HEK293T (cell line): ENCODE data around the gene NF1.

ENCODE experiments used
- BHLHE40 ChIP-seq: fragments of 450-650 bp; IDR thresholded peaks from 2 replicates; pipeline ENCODE4 v1.6.1; 2016; ENCODE audit warnings: mild to moderate bottlenecking, moderate library complexity, borderline replicate concordance
- FOXA1 ChIP-seq: fragments of 450-650 bp; IDR thresholded peaks from 2 replicates; pipeline ENCODE4 v1.6.1; 2016; ENCODE audit warnings: mild to moderate bottlenecking
- FOXK2 ChIP-seq: fragments of 450-650 bp; IDR thresholded peaks from 2 replicates; pipeline ENCODE4 v1.6.1; 2016; ENCODE audit warnings: mild to moderate bottlenecking
- FOXM1 ChIP-seq: fragments of 450-650 bp; IDR thresholded peaks from 2 replicates; pipeline ENCODE4 v1.6.1; 2017; ENCODE audit warnings: mild to moderate bottlenecking, borderline replicate concordance
- HDGF ChIP-seq: fragments of 450-650 bp; IDR thresholded peaks from 2 replicates; pipeline ENCODE4 v1.6.1; 2017; ENCODE audit warnings: antibody characterized with exemption, borderline replicate concordance
- L3MBTL2 ChIP-seq: fragments of 450-650 bp; conservative IDR thresholded peaks from 2 replicates; pipeline ENCODE4 v1.6.1; 2016; ENCODE audit warnings: mild to moderate bottlenecking
- NFRKB ChIP-seq: fragments of 450-650 bp; IDR thresholded peaks from 2 replicates; pipeline ENCODE4 v1.6.1; 2016; ENCODE audit warnings: mild to moderate bottlenecking, moderate library complexity
- SP1 ChIP-seq: fragments of 450-650 bp; IDR thresholded peaks from 2 replicates; pipeline ENCODE4 v1.6.1; 2017
- SUZ12 ChIP-seq: fragments of 450-650 bp; IDR thresholded peaks from 2 replicates; pipeline ENCODE4 v1.6.1; 2016; ENCODE audit warnings: mild to moderate bottlenecking
- TARDBP ChIP-seq: fragments of 450-650 bp; IDR thresholded peaks from 2 replicates; pipeline ENCODE4 v1.6.1; 2016
- ZNF384 ChIP-seq: fragments of 450-650 bp; IDR thresholded peaks from 2 replicates; pipeline ENCODE4 v1.6.1; 2016

GRCh38 chr17:31252741-31253140 lies 158.0 kb downstream of the NF1 start:
- TF ChIP-seq FOXK2 (no peak), SP1 (no peak), HDGF (no peak), TARDBP (no peak), BHLHE40 (no peak), NFRKB (no peak), SUZ12 (no peak), FOXM1 (no peak), FOXA1 (no peak), ZNF384 (no peak), L3MBTL2 (no peak)
